ENCODE measurements around the gene EGFLAM. TPM values are rescaled to one million over a fixed set of nuclear protein-coding genes. Genes with fewer than 3 reads are reported as not detected.

Gene EGFLAM
- polyA plus RNA-seq, 1 donor from 2014 or later = not detected

GRCh38 chr5:38462976-38463633, 204.7 kb downstream of the EGFLAM start:
- H3K27me3 ChIP-seq (ENCODE audit: insufficient read depth, low read depth, low read length) = no peaks in the 10 kb centered on the region
- H4K20me1 ChIP-seq (ENCODE audit: insufficient read depth) = no peaks in the 10 kb centered on the region
- no peaks in the 10 kb centered on the region for H3K9me2 ChIP-seq (ENCODE audit: insufficient read depth, low read length)
- H3F3A ChIP-seq (ENCODE audit: insufficient read depth, low read length, poor library complexity, severe bottlenecking) = peaks cover 5% of the 10 kb centered on the region
- H3K4me3 ChIP-seq (ENCODE audit: low read length) = no peak overlapping the region
- H3K36me3 ChIP-seq (ENCODE audit: insufficient read depth, low read length) = no peaks in the 10 kb centered on the region
- H3K9ac ChIP-seq (ENCODE audit: low read length) = no peak overlapping the region
- no peak overlapping the region for H3K4me2 ChIP-seq (ENCODE audit: low read length)
- H3K9me3 ChIP-seq (ENCODE audit: low read length) = no peaks in the 10 kb centered on the region
- no peaks in the 10 kb centered on the region for H3K79me2 ChIP-seq (replicated peaks; ENCODE audit: insufficient read depth, low read length)
- H3K27ac ChIP-seq (ENCODE audit: low read length) = no peak overlapping the region
- H2AFZ ChIP-seq (ENCODE audit: low read depth, low read length) = no peak overlapping the region
- TF ChIP-seq EP300 (conservative IDR thresholded peaks at IDR 0.05; ENCODE audit: poor library complexity, severe bottlenecking) = no peak
- no peak for TF ChIP-seq CTCF (IDR thresholded peaks at IDR 0.05; ENCODE audit: poor library complexity, severe bottlenecking)
- TF ChIP-seq REST (IDR thresholded peaks at IDR 0.05; ENCODE audit: borderline replicate concordance) = no peak
- TF ChIP-seq POLR2AphosphoS5 (IDR thresholded peaks at IDR 0.05) = no peak
- TF ChIP-seq EZH2 (IDR thresholded peaks at IDR 0.05; ENCODE audit: borderline replicate concordance, insufficient read depth, low read length, poor library complexity, severe bottlenecking) = no peak

- H3K9me3 ChIP-seq (ENCODE audit: low read length) = no peaks in the 10 kb centered on the region
- peaks cover 5% of the 10 kb centered on the region for H3F3A ChIP-seq (ENCODE audit: insufficient read depth, low read length, poor library complexity, severe bottlenecking)
- H4K20me1 ChIP-seq (ENCODE audit: insufficient read depth) = no peaks in the 10 kb centered on the region
- H3K4me3 ChIP-seq (ENCODE audit: low read length) = peak overlapping the region; percentile 38
- no peak overlapping the region for H3K4me2 ChIP-seq (ENCODE audit: low read length)
- H2AFZ ChIP-seq (ENCODE audit: low read depth, low read length) = no peak overlapping the region
- H3K27me3 ChIP-seq (ENCODE audit: insufficient read depth, low read depth, low read length) = no peaks in the 10 kb centered on the region
- H3K9me2 ChIP-seq (ENCODE audit: insufficient read depth, low read length) = no peaks in the 10 kb centered on the region
- H3K27ac ChIP-seq (ENCODE audit: low read length) = peak overlapping the region; percentile 22
- no peaks in the 10 kb centered on the region for H3K79me2 ChIP-seq (replicated peaks; ENCODE audit: insufficient read depth, low read length)
- TF ChIP-seq EP300 (conservative IDR thresholded peaks at IDR 0.05; ENCODE audit: poor library complexity, severe bottlenecking) = peak; percentile 94
- no peak for TF ChIP-seq RAD21 (conservative IDR thresholded peaks at IDR 0.05)
- no peak for TF ChIP-seq TAF1 (IDR thresholded peaks at IDR 0.05; ENCODE audit: low read depth)
- no peak for TF ChIP-seq MXI1 (conservative IDR thresholded peaks at IDR 0.05; ENCODE audit: poor library complexity, severe bottlenecking)
- TF ChIP-seq REST (IDR thresholded peaks at IDR 0.05; ENCODE audit: borderline replicate concordance) = peak; percentile 85
- TF ChIP-seq POLR2AphosphoS5 (IDR thresholded peaks at IDR 0.05) = peak; percentile 78
- no peak for TF ChIP-seq SMC3 (conservative IDR thresholded peaks at IDR 0.05; ENCODE audit: poor library complexity)
- H3K36me3 ChIP-seq (ENCODE audit: insufficient read depth, low read length) = no peaks in the 10 kb centered on the region
- no peak overlapping the region for H3K9ac ChIP-seq (ENCODE audit: low read length)
Measured at GRCh38 chr5:38463634-38464521, 205.5 kb downstream of the EGFLAM start.

All from neural cell (in vitro differentiated cells).